Measurements from ENCODE around the gene ATG4B. TPM values are rescaled to one million over a fixed set of nuclear protein-coding genes. Genes with fewer than 3 reads are reported as not detected.

Gene ATG4B
- polyA plus RNA-seq, 1 donor from 2014 or later: 128 TPM

- TF ChIP-seq EZH2 (IDR thresholded peaks at IDR 0.05; ENCODE audit: borderline replicate concordance, insufficient read depth, low read length, poor library complexity, severe bottlenecking) (no peak), REST (IDR thresholded peaks at IDR 0.05; ENCODE audit: borderline replicate concordance) (no peak), TAF1 (IDR thresholded peaks at IDR 0.05; ENCODE audit: low read depth) (no peak), SMC3 (conservative IDR thresholded peaks at IDR 0.05; ENCODE audit: poor library complexity) (no peak), RAD21 (conservative IDR thresholded peaks at IDR 0.05) (no peak), CTCF (IDR thresholded peaks at IDR 0.05; ENCODE audit: poor library complexity, severe bottlenecking) (no peak), EP300 (conservative IDR thresholded peaks at IDR 0.05; ENCODE audit: poor library complexity, severe bottlenecking) (no peak), POLR2AphosphoS5 (IDR thresholded peaks at IDR 0.05) (no peak), MXI1 (conservative IDR thresholded peaks at IDR 0.05; ENCODE audit: poor library complexity, severe bottlenecking) (no peak)
- H3K27ac ChIP-seq (ENCODE audit: low read length): no peak overlapping the region
These were observed 35.0 kb downstream of the ATG4B start for GRCh38 chr2:241672243-241673188.

GRCh38 chr2:241673189-241673663 is 35.7 kb downstream of the ATG4B start:
- H3F3A ChIP-seq (ENCODE audit: insufficient read depth, low read length, poor library complexity, severe bottlenecking): no peaks in the 10 kb centered on the region
- no peak for TF ChIP-seq REST (IDR thresholded peaks at IDR 0.05; ENCODE audit: borderline replicate concordance)
- no peak for TF ChIP-seq EP300 (conservative IDR thresholded peaks at IDR 0.05; ENCODE audit: poor library complexity, severe bottlenecking)
- TF ChIP-seq SMC3 (conservative IDR thresholded peaks at IDR 0.05; ENCODE audit: poor library complexity): no peak
- TF ChIP-seq MXI1 (conservative IDR thresholded peaks at IDR 0.05; ENCODE audit: poor library complexity, severe bottlenecking): no peak
- no peak overlapping the region for H3K9ac ChIP-seq (ENCODE audit: low read length)
- no peak overlapping the region for H3K27ac ChIP-seq (ENCODE audit: low read length)
- H3K4me3 ChIP-seq (ENCODE audit: low read length): no peak overlapping the region
- no peak overlapping the region for H3K4me2 ChIP-seq (ENCODE audit: low read length)
- no peaks in the 10 kb centered on the region for H3K27me3 ChIP-seq (ENCODE audit: insufficient read depth, low read depth, low read length)
- H4K20me1 ChIP-seq (ENCODE audit: insufficient read depth): no peaks in the 10 kb centered on the region
- no peaks in the 10 kb centered on the region for H3K79me2 ChIP-seq (replicated peaks; ENCODE audit: insufficient read depth, low read length)
- no peaks in the 10 kb centered on the region for H3K36me3 ChIP-seq (ENCODE audit: insufficient read depth, low read length)
- H2AFZ ChIP-seq (ENCODE audit: low read depth, low read length): no peak overlapping the region
- no peaks in the 10 kb centered on the region for H3K9me3 ChIP-seq (ENCODE audit: low read length)
- H3K9me2 ChIP-seq (ENCODE audit: insufficient read depth, low read length): no peaks in the 10 kb centered on the region

More at GRCh38 chr2:241672243-241673188, 35.0 kb downstream of the ATG4B start:
- Histone ChIP-seq H3K79me2 (replicated peaks; ENCODE audit: insufficient read depth, low read length) (no peaks in the 10 kb centered on the region), H3K27me3 (ENCODE audit: insufficient read depth, low read depth, low read length) (no peaks in the 10 kb centered on the region), H3F3A (ENCODE audit: insufficient read depth, low read length, poor library complexity, severe bottlenecking) (no peaks in the 10 kb centered on the region), H3K36me3 (ENCODE audit: insufficient read depth, low read length) (peaks cover 6% of the 10 kb centered on the region), H4K20me1 (ENCODE audit: insufficient read depth) (no peaks in the 10 kb centered on the region), H3K9me2 (ENCODE audit: insufficient read depth, low read length) (no peaks in the 10 kb centered on the region), H3K4me3 (ENCODE audit: low read length) (no peak overlapping the region), H3K4me2 (ENCODE audit: low read length) (no peak overlapping the region), H3K9me3 (ENCODE audit: low read length) (no peaks in the 10 kb centered on the region), H2AFZ (ENCODE audit: low read depth, low read length) (no peak overlapping the region), H3K9ac (ENCODE audit: low read length) (no peak overlapping the region)

All from neural cell (in vitro differentiated cells).